HG03432 (cell line): Measurements from ENCODE around the gene NBL1.
A peak's percentile ranks its signal among the peaks of the same experiment; 100 is the strongest.
"Not testable (repeated sequence)": the region's sequence is repeated elsewhere in the genome, so short reads cannot be mapped to it uniquely, and the experiment has no call there.

Source experiments
- ATAC-seq: cut with Tn5 transposase; IDR thresholded peaks from one replicate; pipeline ENCODE4 v1.9.1; 2021; ENCODE audit warnings: mild to moderate bottlenecking, moderate library complexity; ENCODE audit not compliant: unreplicated experiment

NBL1 gene

DNA sequence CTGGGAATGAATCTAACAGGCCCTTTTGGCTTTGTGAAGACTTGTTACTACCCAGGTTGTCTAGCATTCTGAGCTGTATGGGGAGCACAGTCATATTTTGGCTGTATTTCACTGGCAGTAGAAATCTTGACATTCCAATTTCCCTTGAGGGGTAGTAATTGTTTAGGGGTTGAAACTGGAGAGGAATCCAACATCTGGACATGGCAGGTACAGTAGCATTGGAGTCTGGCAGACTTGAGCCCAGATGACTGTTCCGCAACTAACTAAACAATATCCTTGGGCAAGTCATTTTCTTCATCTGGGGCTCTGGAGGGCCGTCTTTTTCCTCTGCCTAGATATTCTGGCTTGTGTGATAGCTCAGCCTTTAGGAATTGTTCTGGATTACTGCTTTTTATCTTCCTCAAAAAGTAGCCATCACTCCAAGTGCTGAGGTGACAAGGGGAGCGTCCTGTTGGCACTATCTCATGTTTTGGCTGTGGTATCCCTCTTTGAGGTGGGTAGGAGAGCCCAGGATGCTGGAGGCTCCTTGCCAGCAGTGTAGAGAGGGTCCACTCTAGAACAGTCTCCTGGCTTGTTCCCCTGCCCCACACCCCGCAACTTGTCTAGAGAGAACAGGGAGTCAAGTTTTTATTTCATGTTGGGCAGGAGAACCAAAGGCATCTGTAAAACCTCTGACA lies 22.7 kb upstream of the NBL1 start:
- ATAC-seq: no peak

- no peak for ATAC-seq
Measured at GRCh38 chr1:19622204-19622603, 21.9 kb upstream of the NBL1 start.

DNA sequence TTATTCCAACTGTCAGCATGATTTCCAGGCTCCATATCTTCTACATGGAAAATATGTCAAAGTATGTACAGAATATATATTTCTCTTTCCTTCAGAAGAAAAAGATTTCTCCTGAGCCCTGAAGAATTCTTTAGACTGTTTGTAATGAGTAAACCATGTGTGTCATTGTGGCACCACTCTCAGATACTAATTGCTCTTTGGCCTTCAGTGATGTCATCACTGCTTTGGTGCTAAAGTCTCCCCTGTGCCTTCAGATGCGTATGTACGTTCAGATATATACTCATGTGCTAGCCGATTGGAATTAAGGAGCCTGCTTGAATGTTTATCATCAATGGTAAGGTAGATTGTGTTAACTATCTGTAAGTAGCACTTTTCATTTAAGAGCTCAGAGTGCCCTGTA lies 20.6 kb upstream of the NBL1 start:
- no peak for ATAC-seq

DNA sequence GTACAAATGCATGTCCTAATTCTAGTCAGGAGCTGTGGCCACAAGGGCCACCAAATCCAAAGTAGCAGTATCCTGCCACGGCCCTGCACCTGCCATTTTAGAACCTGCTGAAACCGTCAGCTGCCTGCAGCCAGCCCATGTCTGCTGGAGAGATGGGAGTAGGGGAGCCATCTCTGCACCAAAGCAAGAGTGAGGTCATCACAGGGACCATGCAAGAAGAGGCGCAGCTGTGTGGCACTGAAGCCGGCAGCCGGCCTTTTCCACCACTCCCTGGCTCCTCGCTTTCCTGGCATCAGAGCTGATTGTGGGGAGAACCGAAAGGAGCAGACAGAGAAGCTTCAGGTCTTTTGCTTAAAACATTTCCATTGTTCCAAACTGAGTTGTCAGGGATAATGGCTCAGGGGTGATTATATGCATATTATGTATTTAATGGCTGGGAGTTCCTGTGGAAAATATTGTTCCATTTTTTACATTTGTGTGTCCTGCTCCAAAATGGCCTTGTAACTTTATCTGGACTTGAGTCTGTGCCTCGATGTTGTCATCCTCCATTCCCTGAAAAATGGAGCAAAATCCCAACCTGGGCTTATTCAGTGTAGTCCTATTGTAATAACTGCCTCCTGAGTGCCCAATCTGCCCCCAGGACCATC lies 18.7 kb upstream of the NBL1 start:
- no peak for ATAC-seq

- ATAC-seq: no peak
Measured at GRCh38 chr1:19628879-19629278, 15.2 kb upstream of the NBL1 start.

GRCh38 chr1:19629357-19629756 lies 14.8 kb upstream of the NBL1 start:
- ATAC-seq: no peak

DNA sequence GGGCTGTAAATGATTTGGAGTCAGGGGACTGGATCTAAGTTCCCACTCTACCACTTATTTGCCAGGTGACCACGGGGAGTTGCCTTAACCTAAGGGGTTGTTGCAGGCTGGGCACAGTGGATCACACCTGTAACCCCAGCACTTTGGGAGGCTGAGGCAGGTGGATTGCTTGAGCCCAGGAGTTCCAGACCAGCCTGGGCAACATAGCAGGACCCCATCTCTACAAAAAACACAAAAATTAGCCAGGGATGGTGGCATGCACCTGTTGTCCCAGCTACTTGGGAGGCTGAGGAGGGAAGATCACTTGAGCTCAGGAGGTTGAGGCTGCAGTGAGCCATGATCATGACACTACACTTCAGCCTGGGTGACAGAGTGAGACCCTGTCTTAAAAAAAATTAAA lies 13.9 kb upstream of the NBL1 start:
- not testable (repeated sequence) for ATAC-seq

- ATAC-seq: no peak
Measured at GRCh38 chr1:19630720-19631395, 13.3 kb upstream of the NBL1 start.

DNA sequence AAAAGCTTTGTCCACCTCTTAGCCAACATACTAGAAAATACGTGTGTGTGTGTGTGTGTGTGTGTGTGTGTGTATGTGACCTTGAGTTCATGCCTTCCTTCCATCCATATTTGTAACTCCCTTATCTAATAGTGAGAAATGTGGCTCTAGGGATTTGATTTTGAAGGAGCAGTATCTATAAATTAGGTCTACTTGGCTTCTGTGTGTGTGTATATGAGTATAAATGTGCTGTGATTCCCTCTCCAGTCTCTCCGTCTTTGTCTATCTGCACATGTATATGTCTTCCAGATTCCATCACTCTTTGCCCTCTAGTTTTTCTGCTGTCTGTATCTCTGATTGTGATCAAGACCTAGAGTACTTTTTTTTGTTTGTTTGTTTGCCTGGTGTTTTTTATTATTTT lies 11.9 kb upstream of the NBL1 start:
- no peak for ATAC-seq

DNA sequence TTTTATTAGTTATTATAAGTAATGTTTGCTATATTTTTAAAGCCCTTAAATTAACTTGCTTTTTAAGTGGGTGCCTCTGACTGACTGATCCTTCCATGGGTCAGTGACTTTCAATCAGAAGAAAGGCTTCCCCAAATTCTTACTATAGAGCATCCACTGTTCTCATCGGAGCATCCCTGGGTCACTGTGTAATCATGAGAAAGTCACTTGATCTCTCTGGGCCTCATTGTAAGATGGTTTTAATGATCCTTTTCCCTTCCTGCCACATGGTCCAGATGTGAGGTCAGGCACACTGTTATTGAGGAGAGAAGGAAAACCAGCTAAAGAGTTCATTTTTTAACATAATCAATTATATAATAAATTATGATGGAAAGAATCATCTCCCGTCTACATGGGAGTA lies 11.0 kb upstream of the NBL1 start:
- ATAC-seq: no peak

DNA sequence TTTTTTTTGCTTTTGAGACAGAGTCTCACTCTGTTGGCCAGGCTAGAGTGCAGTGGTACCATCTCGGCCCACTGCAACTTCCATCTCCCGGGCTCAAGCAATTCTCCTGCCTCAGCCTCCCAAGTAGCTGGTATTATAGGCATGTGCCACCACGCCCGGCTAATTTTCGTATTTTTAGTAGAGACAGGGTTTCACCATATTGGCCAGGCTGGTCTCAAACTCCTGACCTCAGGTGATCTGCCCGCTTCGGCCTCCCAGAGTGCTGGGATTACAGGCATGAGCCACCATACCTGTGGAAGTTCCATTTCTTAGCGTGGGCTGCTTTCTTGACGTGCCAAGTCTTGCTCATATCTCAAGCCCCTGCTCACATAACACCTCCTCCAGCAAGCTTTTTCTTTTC lies 9.0 kb upstream of the NBL1 start:
- ATAC-seq: not testable (repeated sequence)

GRCh38 chr1:19635646-19636045 lies 8.5 kb upstream of the NBL1 start:
- no peak for ATAC-seq

- no peak for ATAC-seq
Measured at GRCh38 chr1:19636065-19636464, 8.0 kb upstream of the NBL1 start.

DNA sequence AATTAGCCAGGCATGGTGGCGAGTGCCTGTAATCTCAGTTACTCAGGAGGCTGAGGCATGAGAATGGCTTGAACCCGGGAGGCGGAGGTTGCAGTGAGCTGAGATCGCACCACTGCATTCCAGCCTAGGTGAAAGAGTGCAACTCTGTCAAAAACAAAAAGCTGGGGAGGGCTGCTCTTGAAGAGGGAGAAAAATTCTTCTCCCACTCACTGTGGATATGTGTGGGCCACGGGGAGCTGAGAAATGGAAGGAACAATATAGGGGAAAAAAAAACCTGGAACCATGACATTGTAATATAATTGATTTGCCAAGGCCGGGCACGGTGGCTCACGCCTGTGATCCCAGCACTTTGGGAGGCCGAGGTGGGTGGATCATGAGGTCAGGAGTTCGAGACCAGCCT lies 7.4 kb upstream of the NBL1 start:
- not testable (repeated sequence) for ATAC-seq

DNA sequence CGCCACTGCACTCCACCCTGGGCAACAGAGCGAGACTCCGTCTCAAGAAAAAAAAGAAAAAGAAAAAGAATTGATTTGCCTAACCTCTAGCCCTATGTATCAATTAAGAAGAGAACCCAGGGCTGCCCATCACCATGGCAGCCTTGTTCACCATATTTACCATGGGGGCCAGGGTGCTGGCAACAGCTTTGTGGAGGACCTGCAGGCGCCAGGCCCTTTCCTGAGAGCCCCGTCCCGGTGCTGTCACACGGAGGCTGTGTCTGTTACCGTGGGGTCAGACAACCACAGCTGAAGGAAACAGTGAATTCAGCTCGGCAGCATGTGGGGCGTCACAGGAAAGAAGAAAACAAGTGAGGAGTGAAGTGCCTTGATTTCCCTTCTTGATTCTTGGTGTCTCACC lies 6.5 kb upstream of the NBL1 start:
- ATAC-seq: no peak

DNA sequence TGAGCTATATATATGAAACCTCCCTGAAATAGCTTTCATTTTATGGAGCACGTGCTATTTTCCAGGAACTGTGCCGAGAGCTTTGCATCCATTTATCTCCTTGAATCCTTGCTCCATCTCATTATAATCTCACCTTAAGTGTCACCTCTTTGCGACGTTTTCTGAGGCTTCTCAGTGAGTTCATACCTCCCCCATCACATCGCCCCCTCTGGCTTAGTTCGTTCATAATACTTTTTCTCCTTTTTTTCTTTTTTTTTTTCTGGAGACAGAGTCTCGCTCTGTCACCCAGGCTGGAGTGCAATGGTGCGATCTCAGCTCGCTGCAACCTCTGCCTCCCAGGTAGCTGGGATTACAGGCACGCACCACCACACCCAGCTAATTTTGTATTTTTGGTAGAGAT lies 4.9 kb upstream of the NBL1 start:
- not testable (repeated sequence) for ATAC-seq

- ATAC-seq: no peak
Measured at GRCh38 chr1:19639999-19640362, 4.1 kb upstream of the NBL1 start.

DNA sequence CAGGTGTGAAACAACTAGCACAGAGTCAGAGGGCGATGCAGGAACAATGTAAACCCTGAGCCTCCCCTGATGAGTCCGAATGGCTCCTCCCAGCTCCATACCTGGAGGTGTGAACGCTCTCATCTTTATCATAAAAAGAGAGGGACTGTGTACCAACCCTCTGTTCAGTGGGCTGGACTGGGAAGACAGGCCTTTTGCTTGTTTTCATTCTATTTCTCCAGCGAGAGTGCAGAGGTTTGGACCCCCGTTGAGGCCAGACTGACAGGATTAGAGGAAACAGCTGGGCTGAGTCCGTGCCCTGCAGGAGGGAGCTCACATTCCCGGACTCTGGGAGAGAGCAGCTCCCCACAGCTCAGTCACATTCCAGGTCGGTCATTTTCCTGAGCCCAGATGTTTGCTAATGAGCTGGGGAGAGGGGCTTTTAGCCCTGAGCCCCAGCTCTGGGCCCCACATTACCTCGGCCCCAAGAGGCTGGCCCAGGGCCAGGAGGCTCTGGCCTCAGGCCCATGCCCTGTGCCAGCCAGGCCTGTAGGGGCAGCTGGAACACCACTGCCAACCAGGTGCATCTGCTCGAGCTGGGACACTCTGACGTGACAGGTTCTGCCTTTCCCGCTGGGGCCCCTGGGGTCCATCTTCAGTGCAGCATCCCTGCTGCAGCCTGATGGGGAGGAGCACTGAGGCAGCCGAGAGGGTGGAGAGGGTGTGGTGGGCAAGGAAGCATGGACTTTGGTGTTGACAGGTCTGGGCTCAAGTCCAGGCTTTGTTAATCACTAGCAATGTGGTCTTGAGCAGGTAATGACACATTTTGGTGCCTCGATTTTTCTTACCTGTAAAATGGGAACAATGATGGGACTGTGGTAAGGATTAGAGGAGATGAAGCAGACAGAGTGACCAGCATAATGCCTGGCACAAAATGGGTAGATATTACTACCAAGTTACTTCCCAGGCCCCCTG lies 3.5 kb upstream of the NBL1 start:
- ATAC-seq: no peak

DNA sequence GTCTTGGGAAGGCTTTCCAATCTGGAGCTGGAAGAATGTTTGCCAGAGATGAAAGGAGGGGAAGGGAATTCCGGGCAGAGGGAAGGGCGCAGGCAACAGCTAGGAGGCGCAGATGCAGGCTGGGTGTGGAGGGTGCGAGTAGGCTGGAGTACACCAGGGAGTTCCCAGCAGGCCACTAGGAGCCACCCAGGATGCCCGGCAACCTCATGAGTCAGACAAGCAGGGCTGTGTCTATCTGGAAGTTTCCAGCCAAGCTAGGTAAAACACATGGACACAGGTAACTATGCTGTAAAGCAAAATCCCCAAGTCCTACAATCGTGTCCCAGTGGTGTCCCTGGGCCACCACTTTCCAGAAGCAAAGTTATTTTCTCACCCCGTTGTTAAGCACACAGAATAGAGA lies 990 bp upstream of the NBL1 start:
- no peak for ATAC-seq

- ATAC-seq: peak; percentile 24
Measured at GRCh38 chr1:19644395-19644680, 227 bp downstream of the NBL1 start.

DNA sequence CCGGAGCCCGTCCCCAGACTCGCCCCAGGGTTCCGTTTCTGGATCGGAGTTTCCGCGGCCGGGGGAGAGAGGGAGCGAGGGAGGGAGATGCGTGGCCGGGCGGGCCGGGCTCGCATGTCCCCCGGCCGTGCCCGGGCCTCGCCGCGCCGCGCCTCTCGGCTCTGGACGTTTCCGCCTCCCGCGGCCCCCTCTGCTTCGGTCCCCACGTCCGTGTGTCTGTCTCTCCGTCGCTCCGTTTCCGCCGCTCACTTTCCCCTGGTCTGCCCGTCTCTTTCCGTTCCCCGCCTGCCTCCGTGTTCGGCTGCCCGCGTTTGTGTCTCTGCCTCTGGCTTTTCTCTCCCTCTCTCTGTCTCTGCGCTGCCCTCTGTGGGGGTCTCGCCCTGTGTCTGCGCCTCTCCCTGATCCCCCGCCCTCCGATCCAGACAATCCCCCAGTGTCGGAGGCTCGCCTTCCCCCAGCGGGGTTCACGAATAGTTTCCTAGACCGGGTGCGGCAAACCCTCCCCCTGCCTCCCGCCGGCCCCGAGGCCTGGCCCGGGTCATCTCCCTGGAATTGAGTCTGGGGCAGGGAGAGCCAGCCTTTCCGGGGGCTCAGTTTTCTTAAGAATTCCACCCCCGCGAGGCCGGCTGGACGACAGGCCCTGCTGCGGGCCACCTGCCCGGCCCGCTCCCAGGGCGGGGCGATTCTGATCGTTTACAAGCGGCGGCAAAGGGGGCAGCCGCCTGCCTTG lies 735 bp downstream of the NBL1 start:
- peak; percentile 31 for ATAC-seq
